Renal pelvis (tissue), 4 donors: Measurements from ENCODE around the gene INSL3. TPM values are rescaled to one million over a fixed set of nuclear protein-coding genes. Genes with fewer than 3 reads are reported as not detected.
A peak's percentile ranks its signal among the peaks of the same experiment; 100 is the strongest.

Experiments
- DNase-seq: peaks from one replicate; pipeline ENCODE4 v3.0.0-alpha.2; 2013
- polyA plus RNA-seq, 3 donors: library from polyadenylated mRNA; unstranded; fragments of 120-200 nt; gene quantifications; one replicate each; pipeline ENCODE4 v1.2.1, GENCODE V29; 2013; ENCODE audit not compliant: insufficient read length in 3 of 3

The INSL3 gene
- polyA plus RNA-seq, 3 donors, result 0.26 to 0.47 TPM; not detected in 1

- DNase-seq, result peak; percentile 64
Measured at GRCh38 chr19:17847538-17848366, 26.4 kb upstream of the INSL3 start, which contains the start of gene JAK3. Gene JAK3 (minus strand): TSS chr19:17847982. CDS start chr19:17844417, 3,565 bp downstream.

GRCh38 chr19:17846146-17846545, 24.8 kb upstream of the INSL3 start:
- no peak for DNase-seq

- DNase-seq, result no peak
Measured at GRCh38 chr19:17843908-17844490, 22.7 kb upstream of the INSL3 start.

DNA sequence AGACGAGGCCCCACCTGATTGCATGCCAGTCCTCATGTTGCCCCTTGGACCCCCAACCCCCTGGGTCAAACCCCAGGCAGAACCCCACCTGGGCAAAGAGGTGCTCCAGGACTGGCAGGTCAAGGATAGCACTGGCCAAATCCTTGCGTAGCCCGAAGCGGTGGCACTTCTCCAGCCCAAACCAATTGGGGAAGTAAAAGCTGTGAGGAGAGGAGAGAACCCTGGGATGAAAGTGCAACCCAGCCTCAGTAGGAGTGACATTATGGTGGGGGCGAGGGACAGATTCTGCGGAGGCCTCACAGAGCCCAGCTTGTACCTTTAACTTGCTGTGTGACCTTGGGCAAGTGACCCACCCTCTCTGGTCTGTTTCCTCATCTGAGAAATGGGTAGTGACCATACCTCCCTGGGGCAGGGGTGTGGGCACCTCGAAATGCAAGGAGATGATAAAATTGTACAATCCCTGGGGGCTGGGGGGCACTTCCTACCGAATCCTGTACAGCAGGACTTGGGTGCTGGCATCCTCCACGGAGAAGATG, 22.0 kb upstream of the INSL3 start:
- no peak for DNase-seq

DNA sequence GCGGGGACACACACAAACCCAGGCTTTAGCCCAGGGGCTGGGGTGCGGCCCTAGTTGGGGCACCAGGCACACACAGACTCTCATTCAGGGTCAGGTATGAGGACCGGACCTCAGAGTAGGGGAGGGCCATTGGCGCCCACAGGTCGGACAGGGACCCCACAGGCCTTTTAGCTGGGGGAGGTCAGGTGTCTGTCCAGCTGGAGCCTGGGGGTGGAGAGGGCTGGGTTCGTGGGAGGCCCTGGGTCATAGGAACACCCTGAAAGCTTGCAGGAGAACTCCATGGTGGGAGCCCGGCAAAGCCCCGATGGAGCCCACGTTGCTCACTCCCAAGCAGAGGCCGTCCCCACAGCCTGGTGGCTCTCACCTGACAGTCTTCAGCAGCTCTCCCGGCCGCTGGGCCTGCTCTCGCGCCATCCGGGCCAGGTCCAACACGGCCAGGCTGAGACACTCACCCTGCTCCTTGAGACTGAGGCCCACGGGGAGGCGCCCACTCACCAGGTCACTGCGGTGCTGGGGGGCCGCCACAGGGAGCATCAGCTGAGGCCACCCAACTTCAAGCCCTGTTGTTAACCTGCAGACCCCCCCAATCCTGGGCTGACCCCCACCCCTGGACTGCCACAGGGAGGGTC, 21.5 kb upstream of the INSL3 start:
- DNase-seq, result no peak

GRCh38 chr19:17841810-17842662, 20.7 kb upstream of the INSL3 start:
- DNase-seq, result peak; percentile 86

DNA sequence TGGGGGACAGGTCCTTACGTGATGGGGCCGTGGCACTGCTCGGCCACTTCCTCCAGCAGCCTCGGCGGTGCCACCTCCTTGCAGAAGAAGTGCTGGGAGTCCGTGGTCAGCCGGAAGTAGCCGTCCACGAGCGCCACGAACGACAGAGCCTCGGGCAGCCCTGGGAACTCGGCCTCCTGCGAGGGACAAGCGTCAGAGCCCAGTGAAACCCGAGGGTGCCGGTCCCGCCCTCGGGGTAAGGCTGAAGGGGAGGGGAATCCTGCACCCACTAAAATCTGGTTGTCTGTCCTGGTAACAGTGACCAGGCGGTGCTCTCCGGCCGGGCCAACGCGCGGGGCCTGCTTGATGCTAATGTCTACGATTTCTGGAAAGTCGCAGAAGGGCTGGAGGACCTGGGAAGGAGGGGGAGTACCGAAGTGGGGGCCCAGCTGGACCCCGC, 20.1 kb upstream of the INSL3 start:
- no peak for DNase-seq

- DNase-seq, result no peak
Measured at GRCh38 chr19:17840019-17840418, 18.7 kb upstream of the INSL3 start.

- no peak for DNase-seq
Measured at GRCh38 chr19:17837972-17838371, 16.7 kb upstream of the INSL3 start.

GRCh38 chr19:17836530-17836929, 15.2 kb upstream of the INSL3 start:
- DNase-seq, result no peak

DNA sequence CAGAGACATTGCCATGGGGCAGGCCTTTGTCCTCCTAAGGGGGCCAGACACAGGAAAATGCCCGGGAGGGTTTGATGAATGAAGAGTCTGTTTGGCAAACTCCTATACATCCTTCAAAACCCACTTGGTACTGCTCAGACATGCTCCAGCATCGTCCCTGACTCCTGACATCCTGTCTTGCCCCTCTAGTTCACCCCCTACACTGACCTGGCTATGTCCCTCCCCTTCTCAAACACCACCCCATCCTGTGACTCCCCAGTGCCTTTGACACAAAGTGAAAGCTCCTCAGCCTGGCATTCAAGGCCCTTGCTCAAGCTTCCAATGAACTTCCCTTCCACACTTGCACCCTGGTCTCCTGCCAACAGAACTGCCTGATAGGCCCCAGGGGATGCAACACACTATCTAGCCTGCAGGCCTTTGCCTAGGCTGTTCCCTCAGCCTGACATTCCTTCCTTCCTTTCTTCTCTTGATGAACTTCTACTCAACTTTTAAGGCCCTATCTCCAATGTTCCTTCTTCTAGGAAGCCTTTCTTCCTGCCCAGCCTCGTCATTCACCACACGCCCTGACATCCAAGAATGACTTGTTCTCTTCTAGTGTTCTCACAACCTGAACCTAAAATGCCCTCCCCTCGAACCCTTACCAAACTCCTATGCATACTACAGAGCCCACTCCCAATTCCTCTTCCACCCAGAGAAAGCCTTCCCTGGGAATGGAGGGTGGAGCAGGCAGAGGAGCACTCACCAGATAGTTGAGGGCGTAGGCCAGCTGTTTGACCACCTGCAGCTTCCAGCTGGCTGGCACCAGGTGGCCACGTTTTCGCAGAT, 14.1 kb upstream of the INSL3 start:
- DNase-seq, result no peak

- no peak for DNase-seq
Measured at GRCh38 chr19:17834350-17835181, 13.2 kb upstream of the INSL3 start.

- no peak for DNase-seq
Measured at GRCh38 chr19:17832443-17833208, 11.3 kb upstream of the INSL3 start.

DNA sequence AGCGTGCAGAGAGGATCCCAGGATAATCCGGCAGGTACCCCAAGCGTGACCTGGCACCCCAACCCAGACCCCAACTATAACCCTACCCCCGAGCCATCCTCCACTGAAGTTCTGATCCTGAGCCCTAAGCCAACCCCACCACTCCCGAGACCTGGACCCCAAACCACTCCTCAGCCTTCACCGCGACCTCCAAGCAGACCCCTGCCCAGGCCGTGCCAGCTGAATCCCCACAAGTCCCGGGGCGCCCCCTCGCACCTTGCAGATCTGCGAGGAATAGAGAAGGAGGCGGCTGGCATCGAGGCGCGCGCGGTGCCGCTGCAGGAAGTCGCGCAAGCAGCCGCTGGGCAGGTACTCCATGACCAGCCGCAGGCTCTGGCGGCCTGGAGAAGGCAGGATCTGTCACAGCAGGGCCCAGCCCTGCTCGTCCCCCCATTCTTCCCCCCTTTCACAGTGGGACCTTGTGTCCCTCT, 10.1 kb upstream of the INSL3 start:
- no peak for DNase-seq

GRCh38 chr19:17830567-17831418, 9.5 kb upstream of the INSL3 start:
- DNase-seq, result peak; percentile 69

DNA sequence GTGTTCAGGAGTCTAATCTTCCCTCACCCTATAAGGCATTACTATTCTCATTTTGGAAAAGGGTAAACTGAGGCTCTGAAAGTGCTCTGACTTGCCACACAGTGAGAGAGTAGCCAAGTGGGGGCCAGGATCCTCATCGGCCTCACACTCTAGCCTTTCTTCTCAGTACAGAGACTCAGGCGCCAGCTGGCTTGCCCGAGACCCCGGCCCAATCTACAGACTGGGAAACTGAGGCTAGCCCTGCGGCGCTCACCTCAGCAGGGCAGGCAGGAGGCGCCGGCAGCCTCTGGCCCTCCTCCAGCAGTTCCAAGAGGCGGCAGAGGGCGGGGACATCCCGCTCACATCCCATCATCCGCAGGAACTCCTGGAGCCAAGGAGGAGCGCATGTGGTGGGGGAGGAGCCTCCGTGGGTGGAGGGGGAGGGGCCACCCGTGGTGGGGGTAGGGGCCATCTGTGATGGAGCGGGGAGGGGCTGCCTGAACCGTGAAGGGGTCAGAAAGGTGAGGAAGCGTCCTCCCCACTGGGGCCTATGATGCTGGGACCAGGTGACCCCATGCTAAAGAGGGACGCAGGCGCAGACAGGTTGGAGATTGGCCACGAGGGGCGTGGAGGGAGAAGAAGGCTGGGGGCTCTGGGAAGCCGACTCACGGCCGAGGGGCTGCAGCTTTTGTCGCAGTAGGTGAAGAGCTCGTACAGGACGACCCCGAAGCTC, 8.7 kb upstream of the INSL3 start:
- DNase-seq, result peak; percentile 36

DNA sequence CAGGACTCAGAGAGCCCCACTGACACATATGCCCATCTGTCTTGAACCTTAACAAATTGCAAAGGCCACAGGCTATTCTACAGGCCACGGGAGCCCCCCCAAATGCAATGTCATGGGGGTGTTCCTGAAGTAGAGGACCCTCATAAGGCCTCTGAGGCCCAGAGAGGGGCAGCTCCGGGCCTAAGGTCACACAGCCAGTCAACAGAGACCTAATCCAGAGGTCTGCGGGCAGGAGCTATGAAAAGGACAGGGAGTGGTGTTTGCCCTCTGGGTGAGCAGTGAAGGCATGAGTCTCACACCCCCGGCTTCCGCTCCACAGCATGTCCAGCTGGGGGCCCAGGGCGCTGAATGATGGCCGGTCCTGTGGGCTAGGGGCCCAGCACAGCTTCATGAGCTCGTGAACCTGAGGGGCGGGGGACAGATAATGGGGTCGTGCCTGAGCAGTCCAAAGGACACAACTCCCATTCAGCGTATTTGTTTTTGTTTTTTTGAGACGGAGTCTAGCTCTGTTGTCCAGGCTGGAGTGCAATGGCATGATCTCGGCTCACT, 5.3 kb upstream of the INSL3 start:
- DNase-seq, result no peak
